Adrenal gland (tissue), 12 donors: ENCODE measurements around the gene SLC9C1. TPM values are rescaled to one million over a fixed set of nuclear protein-coding genes. Genes with fewer than 3 reads are reported as not detected.

Experiments used
- DNase-seq, 7 donors: peaks; one replicate each; pipeline ENCODE4 v3.0.0-alpha.2; 2019 to 2020
- H3K27ac ChIP-seq, 5 donors: fragments of 200-600 bp; sonication (generic) in 4 of 5; 1 replicate in 3 of 5; 2 replicates in 2 of 5; pipeline versions ENCODE4 v1.5.1 to v1.8.0; 2016 to 2020; ENCODE audit warnings: mild to moderate bottlenecking in 1 of 5
- H3K27me3 ChIP-seq: fragments of 200-600 bp; 2 replicates; pipeline ENCODE4 v1.8.0; 2021
- H3K36me3 ChIP-seq, 2 donors: fragments of 200-600 bp; replicated peaks in 1 of 2; 1 replicate in 1 of 2; 2 replicates in 1 of 2; pipeline versions ENCODE4 v1.5.1 to v1.8.0; 2018 to 2022
- H3K4me1 ChIP-seq, 2 donors: fragments of 200-600 bp; replicated peaks in 1 of 2; 1 replicate in 1 of 2; 2 replicates in 1 of 2; pipeline versions ENCODE4 v1.5.1 to v1.8.0; 2018 to 2021
- H3K4me3 ChIP-seq, 4 donors: fragments of 200-600 bp; sonication (generic) in 3 of 4; one replicate each; pipeline ENCODE4 v1.5.1; 2016 to 2018
- H3K9me3 ChIP-seq, 3 donors: fragments of 200-600 bp; sonication (generic) in 1 of 3; replicated peaks in 1 of 3; 1 replicate in 2 of 3; 2 replicates in 1 of 3; pipeline versions ENCODE4 v1.5.1 to v1.8.0; 2016 to 2021
- CTCF ChIP-seq, 6 experiments: fragments of 450-650 bp in 4 of 6; fragments of 200-600 bp in 2 of 6; sonication (generic) in 1 of 6; IDR thresholded peaks; 1 replicate in 5 of 6; 2 replicates in 1 of 6; pipeline versions ENCODE4 v1.5.1 to v1.8.0; 2016 to 2021; ENCODE audit warnings: antibody characterized with exemption in 6 of 6, mild to moderate bottlenecking in 2 of 6, moderate library complexity in 1 of 6
- POLR2A ChIP-seq, 2 donors: fragments of 450-650 bp; IDR thresholded peaks; one replicate each; pipeline ENCODE4 v1.6.1; 2017; ENCODE audit warnings: antibody characterized with exemption in 2 of 2, mild to moderate bottlenecking in 2 of 2, moderate library complexity in 1 of 2
- WGBS, 4 donors: extraction: QIAGEN DNeasy Blood & Tissue Kit in 2 of 4; methylation state at CpG; one replicate each; pipeline versions ENCODE4 v1.1.5 to v1.1.7; 2013 to 2017; 5-methylcytosine and 5-hydroxymethylcytosine counted together
- intact Hi-C, 2 donors: fragments of 100-400 bp; cut with DNase I; formaldehyde crosslinking; loops; one replicate each; pipeline versions ENCODE4 v1.14.1 to v1.15.0; 2022 to 2023
- polyA plus RNA-seq, 3 donors: library from polyadenylated mRNA; stranded (reverse); fragments of 200-250 nt in 2 of 3; fragments of 350-450 nt in 1 of 3; fragmentation: Illumina TruSeq in 1 of 3; extraction: RNeasy Lipid Tissue Mini Kit (QIAGEN cat#74804) in 1 of 3; gene quantifications; one replicate each; pipeline ENCODE4 v1.2.3, GENCODE V29; 2013 to 2014
- total RNA-seq, 9 donors: library from RNA; depleted of rRNA in 4 of 9; stranded (reverse); fragments of >200 nt in 4 of 9; fragments of 120-200 nt in 1 of 9; fragmentation: NEBNext Ultra II Directional in 1 of 9; extraction: Animal tissue kit (Norgen Biotek cat#: 25700) in 1 of 9; gene quantifications; one replicate each; pipeline versions ENCODE4 v1.1.0 to v1.2.4, GENCODE V29; 2013 to 2023
- donor health status: healthy with polysubstance abuse.
- donor health status: Bipolar disorder and iron deficiency.
- donor health status: DM: yes; HTN: yes; CAD: no.
- donor health status: DM: no; HTN: no; CAD: no.
- donor health status: DM: no; HTN: no; CAD: no.
- donor health status: DM: yes; HTN: yes; CAD: no.

Gene SLC9C1
- total and polyA plus RNA-seq, 12 donors, result 0.72 TPM; not detected in 11

- DNase-seq, result no peak
- H3K4me1 ChIP-seq, result no peaks in the 10 kb centered on the region
- TF ChIP-seq POLR2A (IDR thresholded peaks at IDR 0.05), result no peak
- TF ChIP-seq CTCF (IDR thresholded peaks at IDR 0.05), result no peak
- intact Hi-C loops, result no loop called here
- peaks cover 0 to 3% of the 10 kb centered on the region in 2 donors for H3K36me3 ChIP-seq
- WGBS, 4 donors, result 70 to 79% (median 76%) methylated on average over 2 of the region's 2 CpGs
- H3K27me3 ChIP-seq, result no peaks in the 10 kb centered on the region
- no peak overlapping the region for H3K27ac ChIP-seq
- H3K4me3 ChIP-seq, result no peak overlapping the region
- no peaks in the 10 kb centered on the region for H3K9me3 ChIP-seq
These were observed 20.6 kb upstream of the SLC9C1 start for GRCh38 chr3:112314649-112315048.

GRCh38 chr3:112308151-112308911 lies 14.3 kb upstream of the SLC9C1 start:
- peaks cover 0 to 4% of the 10 kb centered on the region in 2 donors for H3K4me1 ChIP-seq

GRCh38 chr3:112307557-112307956 lies 13.5 kb upstream of the SLC9C1 start:
- H3K27ac ChIP-seq, result no peak overlapping the region
- H3K27me3 ChIP-seq, result no peaks in the 10 kb centered on the region
- 70 to 91% (median 83%) methylated on average over 4 of the region's 4 CpGs for whole genome bisulfite sequencing, 4 donors
- intact Hi-C loops, result loop anchor here in 1 of 2 donors (10.0 kb wide), 1 partner anchor 217 kb away; no protein-coding TSS in a partner anchor
- TF ChIP-seq POLR2A (IDR thresholded peaks at IDR 0.05), result no peak
- TF ChIP-seq CTCF (IDR thresholded peaks at IDR 0.05), result no peak
- DNase-seq, result no peak
- peaks cover 0 to 9% of the 10 kb centered on the region in 2 donors for H3K4me1 ChIP-seq
- H3K36me3 ChIP-seq, result no peaks in the 10 kb centered on the region
- no peaks in the 10 kb centered on the region for H3K9me3 ChIP-seq
- no peak overlapping the region for H3K4me3 ChIP-seq

More at GRCh38 chr3:112308151-112308911, 14.3 kb upstream of the SLC9C1 start:
- Histone ChIP-seq H3K9me3 (no peaks in the 10 kb centered on the region), H3K4me3 (no peak overlapping the region), H3K36me3 (no peaks in the 10 kb centered on the region), H3K27ac (no peak overlapping the region), H3K27me3 (no peaks in the 10 kb centered on the region)
- peak in 3 of 7 donors; percentile 32 to 68 (median 33) for DNase-seq
- 44 to 53% (median 50%) methylated on average over 7 of the region's 7 CpGs for WGBS, 4 donors
- no peak for TF ChIP-seq CTCF (IDR thresholded peaks at IDR 0.05)
- no peak for TF ChIP-seq POLR2A (IDR thresholded peaks at IDR 0.05)
- intact Hi-C loops, result loop anchor here in 1 of 2 donors (10.0 kb wide), 1 partner anchor 216 kb away; no protein-coding TSS in a partner anchor

GRCh38 chr3:112306825-112307224 lies 12.8 kb upstream of the SLC9C1 start:
- H3K9me3 ChIP-seq, result no peaks in the 10 kb centered on the region
- DNase-seq, result no peak
- H3K36me3 ChIP-seq, result no peaks in the 10 kb centered on the region
- H3K4me3 ChIP-seq, result no peak overlapping the region
- H3K27me3 ChIP-seq, result no peaks in the 10 kb centered on the region
- H3K4me1 ChIP-seq, result peaks cover 0 to 9% of the 10 kb centered on the region in 2 donors
- TF ChIP-seq CTCF (IDR thresholded peaks at IDR 0.05) (no peak), POLR2A (IDR thresholded peaks at IDR 0.05) (no peak)
- no peak overlapping the region for H3K27ac ChIP-seq
- intact Hi-C loops, result loop anchor here in 1 of 2 donors (10.0 kb wide), 1 partner anchor 218 kb away; no protein-coding TSS in a partner anchor
- 83 to 95% (median 88%) methylated on average over 8 to 9 of the region's 9 CpGs for WGBS, 4 donors
